Measurements from ENCODE around the gene ARRB2.

- TF ChIP-seq, protein P1, sequence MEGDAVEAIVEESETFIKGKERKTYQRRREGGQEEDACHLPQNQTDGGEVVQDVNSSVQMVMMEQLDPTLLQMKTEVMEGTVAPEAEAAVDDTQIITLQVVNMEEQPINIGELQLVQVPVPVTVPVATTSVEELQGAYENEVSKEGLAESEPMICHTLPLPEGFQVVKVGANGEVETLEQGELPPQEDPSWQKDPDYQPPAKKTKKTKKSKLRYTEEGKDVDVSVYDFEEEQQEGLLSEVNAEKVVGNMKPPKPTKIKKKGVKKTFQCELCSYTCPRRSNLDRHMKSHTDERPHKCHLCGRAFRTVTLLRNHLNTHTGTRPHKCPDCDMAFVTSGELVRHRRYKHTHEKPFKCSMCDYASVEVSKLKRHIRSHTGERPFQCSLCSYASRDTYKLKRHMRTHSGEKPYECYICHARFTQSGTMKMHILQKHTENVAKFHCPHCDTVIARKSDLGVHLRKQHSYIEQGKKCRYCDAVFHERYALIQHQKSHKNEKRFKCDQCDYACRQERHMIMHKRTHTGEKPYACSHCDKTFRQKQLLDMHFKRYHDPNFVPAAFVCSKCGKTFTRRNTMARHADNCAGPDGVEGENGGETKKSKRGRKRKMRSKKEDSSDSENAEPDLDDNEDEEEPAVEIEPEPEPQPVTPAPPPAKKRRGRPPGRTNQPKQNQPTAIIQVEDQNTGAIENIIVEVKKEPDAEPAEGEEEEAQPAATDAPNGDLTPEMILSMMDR (IDR thresholded peaks at IDR 0.05) = no peak
- TF ChIP-seq ZFX (IDR thresholded peaks at IDR 0.05; ENCODE audit: borderline replicate concordance) = no peak
Measured at GRCh38 chr17:4701116-4701515, 9.3 kb upstream of the ARRB2 start.

Measured in 22Rv1 (cell line).